Keratinocyte (primary cell): Measurements from ENCODE around the gene KCNMA1. TPM values are rescaled to one million over a fixed set of nuclear protein-coding genes. Genes with fewer than 3 reads are reported as not detected.

ENCODE experiments used
- DNase-seq: peaks from one replicate; pipeline ENCODE4 v3.0.0-alpha.2; 2011; ENCODE audit warnings: low read depth, missing footprints, low spot score
- FAIRE-seq: peaks from 2 replicates; lab custom pipeline; 2011; peaks lifted over from hg19 to GRCh38; lab: Jason Lieb, UNC
- H2AFZ ChIP-seq: 2 replicates; pipeline ENCODE4 v1.6.0; 2012; ENCODE audit warnings: low read length, control low read depth, inconsistent platforms; ENCODE audit not compliant: control insufficient read depth
- H3K27ac ChIP-seq: 2 replicates; pipeline ENCODE4 v1.5.1; 2011; ENCODE audit warnings: low read length; ENCODE audit not compliant: control insufficient read depth, insufficient read depth
- H3K27me3 ChIP-seq: 3 replicates; pipeline ENCODE4 v1.6.0; 2011; ENCODE audit warnings: low read length; ENCODE audit not compliant: control insufficient read depth, insufficient read depth; ENCODE audit errors: extremely low read depth
- H3K36me3 ChIP-seq, 2 experiments: 2 replicates in 1 of 2; 3 replicates in 1 of 2; pipeline ENCODE4 v1.5.1; 2011; ENCODE audit warnings: low read length in 2 of 2, mild to moderate bottlenecking in 1 of 2; ENCODE audit not compliant: control insufficient read depth in 2 of 2, insufficient read depth in 2 of 2; ENCODE audit errors: extremely low read depth in 1 of 2
- H3K4me1 ChIP-seq: 3 replicates; pipeline ENCODE4 v1.5.1; 2011; ENCODE audit warnings: low read length; ENCODE audit not compliant: control insufficient read depth, insufficient read depth; ENCODE audit errors: extremely low read depth
- H3K4me2 ChIP-seq: 3 replicates; pipeline ENCODE4 v1.6.0; 2011; ENCODE audit warnings: low read depth, low read length; ENCODE audit not compliant: control insufficient read depth, insufficient read depth; ENCODE audit errors: extremely low read depth
- H3K4me3 ChIP-seq, 3 experiments: fragments of 200-600 bp in 1 of 3; sonication (generic) in 1 of 3; 2 replicates in 2 of 3; 3 replicates in 1 of 3; pipeline ENCODE4 v1.5.1; 2011 to 2016; ENCODE audit warnings: low read length in 3 of 3, mild to moderate bottlenecking in 3 of 3, control low read depth in 2 of 3, inconsistent platforms in 1 of 3, low read depth in 1 of 3, mixed read lengths in 1 of 3, mixed run types in 1 of 3, moderate library complexity in 1 of 3; ENCODE audit not compliant: control insufficient read depth in 2 of 3, insufficient read depth in 2 of 3; ENCODE audit errors: extremely low read depth in 1 of 3
- H3K79me2 ChIP-seq: 2 replicates; pipeline ENCODE4 v1.6.0; 2012; ENCODE audit warnings: low read length; ENCODE audit not compliant: control insufficient read depth, insufficient read depth
- H3K9ac ChIP-seq: 3 replicates; pipeline ENCODE4 v1.6.0; 2011; ENCODE audit warnings: low read length; ENCODE audit not compliant: control insufficient read depth, insufficient read depth; ENCODE audit errors: extremely low read depth
- H3K9me1 ChIP-seq: 3 replicates; pipeline ENCODE4 v1.6.0; 2011; ENCODE audit warnings: low read length; ENCODE audit not compliant: control insufficient read depth, insufficient read depth; ENCODE audit errors: extremely low read depth
- H3K9me3 ChIP-seq: 2 replicates; pipeline ENCODE4 v1.5.1; 2012; ENCODE audit warnings: low read depth, low read length; ENCODE audit not compliant: control insufficient read depth
- H4K20me1 ChIP-seq: 3 replicates; pipeline ENCODE4 v1.6.0; 2011; ENCODE audit warnings: low read length; ENCODE audit not compliant: control insufficient read depth, insufficient read depth; ENCODE audit errors: extremely low read depth
- EZH2 ChIP-seq: IDR thresholded peaks from one replicate; pipeline ENCODE4 v1.6.1; 2012; ENCODE audit warnings: inconsistent platforms, mild to moderate bottlenecking, low read length, moderate library complexity
- dilution Hi-C: fragments of 300-500 bp; cut with MboI; formaldehyde crosslinking; loops from one replicate; pipeline ENCODE4 v1.7.0; 2020; ENCODE audit warnings: low sequenced_read_pairs; ENCODE audit not compliant: extremely low pct_ligation_motif_present
- polyA plus RNA-seq, 5 experiments: library from polyadenylated mRNA; depleted of rRNA in 3 of 5; stranded (reverse) in 3 of 5; stranded (forward) in 1 of 5; unstranded in 1 of 5; fragments of >200 nt; gene quantifications; 1 replicate in 1 of 5; 2 replicates in 3 of 5; 3 replicates in 1 of 5; pipeline versions ENCODE4 v1.2.1 to v1.2.3, GENCODE V29; 2011 to 2012; ENCODE audit warnings: missing spikeins in 2 of 5, low read depth in 1 of 5, low replicate concordance in 1 of 5
- TF ChIP-seq, protein P1 (sequence below), 3 experiments: IDR thresholded peaks in 1 of 3; conservative IDR thresholded peaks in 1 of 3; optimal IDR thresholded peaks in 1 of 3; 2 replicates in 2 of 3; 3 replicates in 1 of 3; pipeline versions ENCODE3 to v1.5.1; 2011; ENCODE audit warnings: low read length in 3 of 3, mild to moderate bottlenecking in 3 of 3, moderate library complexity in 2 of 3, control low read depth in 1 of 3, inconsistent platforms in 1 of 3; ENCODE audit not compliant: insufficient read depth in 2 of 3; ENCODE audit errors: extremely low read depth in 1 of 3

Gene KCNMA1
- polyA plus RNA-seq, 1 donor (not counting 4 experiments of a cell fraction or from before 2014, with no cell fraction given): 6.3 TPM

DNA sequence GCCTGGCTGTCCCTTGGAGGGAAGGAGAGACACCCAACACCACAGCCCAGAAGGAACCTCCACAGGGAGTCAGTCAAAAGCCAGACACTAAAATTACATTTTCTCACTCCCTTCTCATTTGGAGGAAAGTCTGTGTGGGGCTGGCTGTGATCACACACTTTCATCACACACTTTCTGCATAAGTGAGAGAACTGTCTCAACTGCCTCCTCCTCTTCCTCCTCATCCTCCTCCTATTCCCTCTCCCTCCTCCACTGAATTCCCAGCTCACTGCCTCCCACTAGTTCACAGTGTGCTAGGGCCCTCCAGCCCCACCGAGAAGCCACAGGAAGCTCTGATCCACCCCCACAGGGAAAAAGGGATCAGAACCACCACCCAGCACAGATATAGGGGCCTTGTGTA, 91.6 kb downstream of the KCNMA1 start:
- dilution Hi-C loops: no loop called here
- FAIRE-seq (no peak), DNase-seq (no peak)
- H3K27ac ChIP-seq: no peak overlapping the region
- no peaks in the 10 kb centered on the region for H3K9me1 ChIP-seq
- H4K20me1 ChIP-seq: no peaks in the 10 kb centered on the region
- peaks cover 8% of the 10 kb centered on the region for H3K4me1 ChIP-seq
- TF ChIP-seq EZH2: no peak
- TF ChIP-seq, protein P1, sequence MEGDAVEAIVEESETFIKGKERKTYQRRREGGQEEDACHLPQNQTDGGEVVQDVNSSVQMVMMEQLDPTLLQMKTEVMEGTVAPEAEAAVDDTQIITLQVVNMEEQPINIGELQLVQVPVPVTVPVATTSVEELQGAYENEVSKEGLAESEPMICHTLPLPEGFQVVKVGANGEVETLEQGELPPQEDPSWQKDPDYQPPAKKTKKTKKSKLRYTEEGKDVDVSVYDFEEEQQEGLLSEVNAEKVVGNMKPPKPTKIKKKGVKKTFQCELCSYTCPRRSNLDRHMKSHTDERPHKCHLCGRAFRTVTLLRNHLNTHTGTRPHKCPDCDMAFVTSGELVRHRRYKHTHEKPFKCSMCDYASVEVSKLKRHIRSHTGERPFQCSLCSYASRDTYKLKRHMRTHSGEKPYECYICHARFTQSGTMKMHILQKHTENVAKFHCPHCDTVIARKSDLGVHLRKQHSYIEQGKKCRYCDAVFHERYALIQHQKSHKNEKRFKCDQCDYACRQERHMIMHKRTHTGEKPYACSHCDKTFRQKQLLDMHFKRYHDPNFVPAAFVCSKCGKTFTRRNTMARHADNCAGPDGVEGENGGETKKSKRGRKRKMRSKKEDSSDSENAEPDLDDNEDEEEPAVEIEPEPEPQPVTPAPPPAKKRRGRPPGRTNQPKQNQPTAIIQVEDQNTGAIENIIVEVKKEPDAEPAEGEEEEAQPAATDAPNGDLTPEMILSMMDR (optimal IDR thresholded peaks at IDR 0.05 in 1 of 3, IDR thresholded peaks at IDR 0.05 in 1 of 3, conservative IDR thresholded peaks at IDR 0.05 in 1 of 3; ENCODE audit: extremely low read depth in 1 of 3, insufficient read depth in 2 of 3, low read length in 3 of 3): no peak
- H2AFZ ChIP-seq: no peak overlapping the region
- peaks cover 0 to 1% of the 10 kb centered on the region in 2 experiments for H3K36me3 ChIP-seq
- no peak overlapping the region for H3K9ac ChIP-seq
- no peaks in the 10 kb centered on the region for H3K79me2 ChIP-seq
- H3K27me3 ChIP-seq: no peaks in the 10 kb centered on the region
- H3K9me3 ChIP-seq: no peaks in the 10 kb centered on the region
- H3K4me2 ChIP-seq: no peak overlapping the region
- H3K4me3 ChIP-seq: no peak overlapping the region

DNA sequence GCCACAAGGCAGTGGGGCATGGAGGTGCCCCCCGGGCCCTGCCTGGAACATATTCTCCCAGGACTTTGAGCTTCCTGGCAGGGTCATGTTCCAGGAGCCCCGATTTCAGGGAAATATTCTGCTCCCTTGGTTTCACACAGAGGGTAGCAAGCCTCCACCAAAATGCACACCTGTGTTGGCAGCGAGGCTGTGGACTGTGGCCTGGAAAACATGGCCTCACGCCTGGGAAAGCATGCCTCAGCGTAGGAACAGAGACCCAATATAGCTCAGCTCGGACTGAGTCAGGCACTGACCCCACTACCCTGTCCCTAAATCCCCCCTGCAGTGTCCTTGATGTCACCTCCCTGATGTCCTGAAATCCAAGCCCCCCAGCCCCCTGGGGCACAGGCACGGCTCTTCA, 92.0 kb downstream of the KCNMA1 start:
- Histone ChIP-seq H3K9me1 (no peaks in the 10 kb centered on the region), H3K27ac (no peak overlapping the region), H3K27me3 (no peaks in the 10 kb centered on the region), H2AFZ (no peak overlapping the region), H3K4me2 (no peak overlapping the region), H3K79me2 (no peaks in the 10 kb centered on the region), H3K9me3 (no peaks in the 10 kb centered on the region), H3K36me3 (peaks cover 0 to 1% of the 10 kb centered on the region in 2 experiments), H3K4me1 (peaks cover 8% of the 10 kb centered on the region), H4K20me1 (no peaks in the 10 kb centered on the region), H3K9ac (no peak overlapping the region), H3K4me3 (no peak overlapping the region)
- no peak for TF ChIP-seq EZH2
- TF ChIP-seq, protein P1 (optimal IDR thresholded peaks at IDR 0.05 in 1 of 3, IDR thresholded peaks at IDR 0.05 in 1 of 3, conservative IDR thresholded peaks at IDR 0.05 in 1 of 3; ENCODE audit: extremely low read depth in 1 of 3, insufficient read depth in 2 of 3, low read length in 3 of 3): no peak
- no peak for DNase-seq
- no peak for FAIRE-seq
- dilution Hi-C loops: no loop called here
